Hair follicular keratinocyte (primary cell): ENCODE data around the gene GPR84. TPM values are rescaled to one million over a fixed set of nuclear protein-coding genes. Genes with fewer than 3 reads are reported as not detected.

Source experiments
- total RNA-seq: library from RNA; depleted of rRNA; stranded (reverse); fragments of >200 nt; gene quantifications from 2 replicates; pipeline ENCODE4 v1.2.3, GENCODE V29; 2015

GPR84 gene
- 0.23 TPM in 1 of 2 replicates, not detected in the other for total RNA-seq

DNA sequence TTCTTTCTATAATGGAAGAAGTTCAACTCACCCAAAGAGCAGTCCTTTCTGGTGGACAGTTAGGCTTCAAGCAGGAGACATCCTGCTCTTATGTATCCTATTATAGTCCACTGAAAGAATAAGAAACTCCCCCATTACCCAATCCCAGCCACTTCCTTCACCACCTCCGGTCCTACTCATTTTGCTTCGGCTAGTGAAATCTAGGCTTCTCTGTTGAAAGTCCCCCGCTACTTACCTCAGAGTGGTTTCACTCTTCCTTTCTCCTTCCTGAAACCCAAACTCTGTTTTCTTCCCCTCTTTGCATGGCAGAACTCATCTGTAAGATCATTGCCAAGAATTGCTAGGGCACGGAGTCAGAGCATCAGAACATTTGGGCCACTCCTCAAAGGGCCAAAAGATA, at the start of gene GPR84:
GPR84 (minus strand) TSS at position 74 of the 400 bp plus-strand sequence. CDS start 635 bp downstream, outside the sequence.

DNA sequence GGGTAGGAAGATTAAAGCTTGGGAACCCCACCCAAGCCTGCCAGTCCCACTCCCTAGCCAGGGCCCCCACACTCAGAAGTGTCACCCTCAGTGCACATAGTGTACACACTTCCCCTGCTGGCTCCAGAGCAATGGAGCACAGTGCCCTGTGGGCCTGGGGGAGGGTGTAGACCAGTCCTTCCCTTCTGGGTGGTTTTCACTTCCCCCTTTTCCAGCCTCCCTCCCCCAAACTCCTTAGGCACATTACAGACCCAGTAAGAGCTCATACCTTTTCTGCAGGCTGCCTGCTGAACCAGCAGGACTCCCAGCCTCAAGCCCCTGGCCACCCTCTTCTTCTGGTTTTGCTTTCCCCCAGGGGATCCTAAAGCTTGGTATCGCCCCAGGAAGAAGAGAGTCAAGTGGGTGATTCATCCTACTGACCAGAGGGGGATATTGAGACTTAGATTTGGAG, 20.3 kb upstream of the GPR84 start, which contains the start of gene ZNF385A:
ZNF385A (minus strand) TSS at position 143 of the 451 bp plus-strand sequence. CDS start 219 bp downstream, outside the sequence.

DNA sequence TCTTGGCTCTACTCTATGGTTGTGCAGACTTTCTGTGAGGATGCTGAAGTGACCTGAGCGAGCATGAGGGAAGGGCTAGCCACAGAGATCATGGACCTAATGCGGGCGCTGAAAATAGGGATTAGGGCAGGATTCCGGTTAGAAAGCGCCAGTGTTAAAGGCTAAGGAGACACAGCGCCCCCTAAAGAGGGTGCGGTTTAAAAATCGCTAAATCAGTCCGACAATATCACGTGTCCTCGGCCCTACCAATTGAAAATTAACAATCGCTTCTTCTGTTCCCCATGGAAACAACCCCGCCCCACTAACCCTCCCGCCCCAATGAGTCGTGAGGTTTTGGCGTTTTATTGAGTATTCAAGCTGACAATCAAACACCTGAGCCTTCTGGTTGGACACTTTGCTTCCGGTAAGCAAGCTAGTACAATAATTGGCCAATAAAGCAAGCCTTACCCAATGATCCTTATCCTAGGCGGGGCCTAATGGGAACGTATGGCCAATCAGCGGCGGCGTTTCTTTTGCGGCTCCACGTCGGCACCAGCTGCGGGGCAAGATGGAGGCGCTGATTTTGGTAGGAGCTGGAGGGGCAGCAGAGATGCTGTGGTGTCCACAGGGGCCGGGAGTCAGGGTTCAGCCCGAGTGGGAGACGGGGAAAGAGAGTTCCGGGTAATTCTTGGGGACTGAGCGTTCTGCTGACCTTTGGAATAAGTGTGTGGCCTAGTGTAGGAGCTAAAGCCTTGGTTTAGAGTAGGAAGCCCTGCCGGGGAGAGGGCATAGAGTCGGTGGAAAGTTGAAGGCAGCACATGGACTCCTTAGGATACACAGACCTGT, 39.5 kb downstream of the GPR84 start, which contains the start of gene COPZ1:
COPZ1 (plus strand) TSS at position 515 of the 825 bp plus-strand sequence; CDS start at position 548, 33 bp downstream.

Other genes starting within 250 kb of the GPR84 start
- gene SMUG1, start 175.5 kb downstream of the GPR84 start, total RNA-seq: 69.3 and 72.3 TPM in 2 replicates
- gene CBX5, start 84.4 kb downstream of the GPR84 start, total RNA-seq: 25.7 and 28.0 TPM in 2 replicates
- 545 and 687 TPM in 2 replicates for gene HNRNPA1, start 83.8 kb downstream of the GPR84 start, total RNA-seq
- gene NFE2, start 63.5 kb downstream of the GPR84 start, total RNA-seq: not detected in 2 replicates
- 115 and 130 TPM in 2 replicates for gene COPZ1, start 39.4 kb downstream of the GPR84 start, total RNA-seq
- 25.5 and 37.4 TPM in 2 replicates for gene ZNF385A, start 20.2 kb upstream of the GPR84 start, total RNA-seq
- gene ITGA5, start 54.8 kb upstream of the GPR84 start, total RNA-seq: 186 and 267 TPM in 2 replicates
- gene GTSF1, start 109.1 kb upstream of the GPR84 start, total RNA-seq: not detected in 2 replicates
- not detected in 2 replicates for gene NCKAP1L, start 133.3 kb upstream of the GPR84 start, total RNA-seq
- gene PDE1B, start 185.1 kb upstream of the GPR84 start, total RNA-seq: not detected in 2 replicates
- not detected in 2 replicates for gene PPP1R1A, start 224.2 kb upstream of the GPR84 start, total RNA-seq